DOHH2 (cell line): ENCODE measurements around the gene PRSS22.

ENCODE experiments used
- H3F3A ChIP-seq: fragments of 200-600 bp; sonication (generic), shearing (Covaris generic); 2 replicates; pipeline ENCODE4 v1.6.0; 2016; ENCODE audit warnings: antibody characterized with exemption, mild to moderate bottlenecking; ENCODE audit not compliant: control insufficient read depth, insufficient read depth
- H3K27ac ChIP-seq: fragments of 200-600 bp; sonication (generic); 2 replicates; pipeline ENCODE4 v1.5.1; 2014; ENCODE audit warnings: low read depth, mild to moderate bottlenecking, low read length, moderate library complexity
- H3K27me3 ChIP-seq: fragments of 200-600 bp; sonication (generic); 2 replicates; pipeline ENCODE4 v1.6.1; 2014; ENCODE audit warnings: mild to moderate bottlenecking, low read length, mixed read lengths; ENCODE audit not compliant: control insufficient read depth
- H3K36me3 ChIP-seq: fragments of 200-600 bp; sonication (generic); 2 replicates; pipeline ENCODE4 v1.6.1; 2014; ENCODE audit warnings: mild to moderate bottlenecking, low read length, moderate library complexity, mixed read lengths; ENCODE audit not compliant: control insufficient read depth
- H3K4me1 ChIP-seq: fragments of 200-600 bp; sonication (generic); 2 replicates; pipeline ENCODE4 v1.6.1; 2014; ENCODE audit warnings: mild to moderate bottlenecking, low read length, mixed read lengths; ENCODE audit not compliant: control insufficient read depth
- H3K4me2 ChIP-seq: fragments of 200-600 bp; sonication (generic); 2 replicates; pipeline ENCODE4 v1.6.0; 2014; ENCODE audit warnings: mild to moderate bottlenecking, low read length, moderate library complexity
- H3K4me3 ChIP-seq: fragments of 200-600 bp; sonication (generic); 2 replicates; pipeline ENCODE4 v1.5.1; 2014; ENCODE audit warnings: mild to moderate bottlenecking, low read length, mixed read lengths
- H3K79me2 ChIP-seq: fragments of 200-600 bp; sonication (generic); 2 replicates; pipeline ENCODE4 v1.6.1; 2014; ENCODE audit warnings: mild to moderate bottlenecking, low read length, mixed read lengths; ENCODE audit not compliant: control insufficient read depth
- H3K9me2 ChIP-seq: fragments of 200-600 bp; sonication (generic); replicated peaks from 2 replicates; pipeline ENCODE4 v1.6.1; 2014; ENCODE audit warnings: mild to moderate bottlenecking, low read length, mixed read lengths; ENCODE audit not compliant: control insufficient read depth
- H3K9me3 ChIP-seq: fragments of 200-600 bp; sonication (generic); 2 replicates; pipeline ENCODE4 v1.6.1; 2014; ENCODE audit warnings: antibody characterized with exemption, low read length, mixed read lengths; ENCODE audit not compliant: control insufficient read depth, insufficient read depth
- H4K20me1 ChIP-seq: fragments of 200-600 bp; sonication (generic); 2 replicates; pipeline ENCODE4 v1.6.0; 2014; ENCODE audit warnings: low read depth, mild to moderate bottlenecking, antibody characterized with exemption, low read length, moderate library complexity; ENCODE audit not compliant: control insufficient read depth, insufficient read depth
- CTCF ChIP-seq: fragments of 200-600 bp; sonication (generic); IDR thresholded peaks from one replicate; pipeline ENCODE4 v1.5.1; 2014; ENCODE audit warnings: antibody characterized with exemption, mild to moderate bottlenecking, low read depth, low read length; ENCODE audit not compliant: poor library complexity, severe bottlenecking
- EZH2phosphoT487 ChIP-seq: fragments of 200-600 bp; sonication (generic); IDR thresholded peaks from 2 replicates; pipeline ENCODE4 v1.6.1; 2017; ENCODE audit warnings: borderline replicate concordance, mild to moderate bottlenecking, antibody characterized with exemption, low read length, moderate library complexity, mixed read lengths

Gene PRSS22

GRCh38 chr16:2848933-2849725 is 8.8 kb downstream of the PRSS22 start:
- Histone ChIP-seq H3K4me2 (no peak overlapping the region), H3F3A (peaks cover 6% of the 10 kb centered on the region), H3K27ac (no peak overlapping the region), H3K4me1 (peaks cover 6% of the 10 kb centered on the region), H3K36me3 (no peaks in the 10 kb centered on the region), H3K9me2 (no peaks in the 10 kb centered on the region), H3K9me3 (peaks cover 4% of the 10 kb centered on the region; the same call in 1 of the 2 replicates), H3K4me3 (no peak overlapping the region), H4K20me1 (no peaks in the 10 kb centered on the region), H3K27me3 (peaks cover 8% of the 10 kb centered on the region), H3K79me2 (no peaks in the 10 kb centered on the region)
- TF ChIP-seq EZH2phosphoT487 (no peak), CTCF (no peak)

GRCh38 chr16:2846511-2847310 is 11.3 kb downstream of the PRSS22 start:
- Histone ChIP-seq H3K4me3 (no peak overlapping the region), H3K9me2 (no peaks in the 10 kb centered on the region), H4K20me1 (no peaks in the 10 kb centered on the region), H3K27ac (no peak overlapping the region), H3K79me2 (no peaks in the 10 kb centered on the region), H3K4me1 (peaks cover 18% of the 10 kb centered on the region), H3F3A (peaks cover 24% of the 10 kb centered on the region), H3K4me2 (no peak overlapping the region), H3K36me3 (no peaks in the 10 kb centered on the region), H3K27me3 (peaks cover 8% of the 10 kb centered on the region), H3K9me3 (0 out of 2 replicates have a peak, but pooled peaks cover 3% of the 10 kb centered on the region)
- TF ChIP-seq EZH2phosphoT487 (no peak), CTCF (no peak)

GRCh38 chr16:2845116-2845515 is 12.9 kb downstream of the PRSS22 start:
- no peak overlapping the region for H3K4me3 ChIP-seq
- no peaks in the 10 kb centered on the region for H3K79me2 ChIP-seq
- 0 out of 2 replicates have a peak, but pooled peaks cover 3% of the 10 kb centered on the region for H3K9me3 ChIP-seq
- H4K20me1 ChIP-seq, result no peaks in the 10 kb centered on the region
- no peaks in the 10 kb centered on the region for H3K9me2 ChIP-seq
- no peaks in the 10 kb centered on the region for H3K36me3 ChIP-seq
- no peak overlapping the region for H3K4me2 ChIP-seq
- peaks cover 23% of the 10 kb centered on the region for H3K4me1 ChIP-seq
- no peak overlapping the region for H3K27ac ChIP-seq
- no peak for TF ChIP-seq EZH2phosphoT487
- no peak for TF ChIP-seq CTCF
- H3K27me3 ChIP-seq, result peaks cover 8% of the 10 kb centered on the region
- H3F3A ChIP-seq, result peaks cover 24% of the 10 kb centered on the region
